IPS DF 6.9 (cell line): ENCODE data around the gene SH3D19.

Experiments
- DNase-seq: peaks from one replicate; pipeline ENCODE4 v3.0.0-alpha.2; 2013; ENCODE audit warnings: low read depth, low spot score
- H3K27ac ChIP-seq: one replicate; pipeline ENCODE4 v1.5.1; 2013; ENCODE audit warnings: low read length, control low read depth
- H3K27me3 ChIP-seq: 2 replicates; pipeline ENCODE4 v1.6.1; 2013; ENCODE audit warnings: mild to moderate bottlenecking, low read length; ENCODE audit not compliant: control insufficient read depth, insufficient read depth
- H3K36me3 ChIP-seq: 2 replicates; pipeline ENCODE4 v1.6.1; 2013; ENCODE audit warnings: low read length; ENCODE audit not compliant: control insufficient read depth, insufficient read depth
- H3K4me1 ChIP-seq: 2 replicates; pipeline ENCODE4 v1.6.1; 2013; ENCODE audit warnings: low read length; ENCODE audit not compliant: control insufficient read depth, insufficient read depth
- H3K4me3 ChIP-seq: 2 replicates; pipeline ENCODE4 v1.5.1; 2013; ENCODE audit warnings: mild to moderate bottlenecking, low read length
- H3K9me3 ChIP-seq: 2 replicates; pipeline ENCODE4 v1.6.1; 2013; ENCODE audit warnings: low read length, inconsistent platforms; ENCODE audit not compliant: control insufficient read depth, insufficient read depth
- WGBS: extraction: QIAGEN DNeasy Blood & Tissue Kit; methylation state at CpG from one replicate; pipeline ENCODE4 v1.1.7; 2013; ENCODE audit warnings: mixed read lengths, missing lambda C conversion rate; ENCODE audit not compliant: insufficient read length, insufficient coverage; 5-methylcytosine and 5-hydroxymethylcytosine counted together

Gene SH3D19

GRCh38 chr4:151304226-151304625, 21.2 kb downstream of the SH3D19 start:
- H3K9me3 ChIP-seq: no peaks in the 10 kb centered on the region
- H3K27ac ChIP-seq: no peak overlapping the region
- H3K4me3 ChIP-seq: no peak overlapping the region
- no peaks in the 10 kb centered on the region for H3K27me3 ChIP-seq
- peaks cover 5% of the 10 kb centered on the region; the same call in 1 of the 2 replicates for H3K4me1 ChIP-seq
- no peak for DNase-seq
- H3K36me3 ChIP-seq: no peaks in the 10 kb centered on the region

GRCh38 chr4:151302432-151302831, 23.0 kb downstream of the SH3D19 start:
- H3K27me3 ChIP-seq: no peaks in the 10 kb centered on the region
- H3K27ac ChIP-seq: no peak overlapping the region
- WGBS: no CpG with 5 or more reads among the region's 4 CpGs
- H3K36me3 ChIP-seq: no peaks in the 10 kb centered on the region
- DNase-seq: no peak
- H3K4me3 ChIP-seq: no peak overlapping the region
- H3K4me1 ChIP-seq: peaks cover 3% of the 10 kb centered on the region; the same call in 1 of the 2 replicates
- no peaks in the 10 kb centered on the region for H3K9me3 ChIP-seq

DNA sequence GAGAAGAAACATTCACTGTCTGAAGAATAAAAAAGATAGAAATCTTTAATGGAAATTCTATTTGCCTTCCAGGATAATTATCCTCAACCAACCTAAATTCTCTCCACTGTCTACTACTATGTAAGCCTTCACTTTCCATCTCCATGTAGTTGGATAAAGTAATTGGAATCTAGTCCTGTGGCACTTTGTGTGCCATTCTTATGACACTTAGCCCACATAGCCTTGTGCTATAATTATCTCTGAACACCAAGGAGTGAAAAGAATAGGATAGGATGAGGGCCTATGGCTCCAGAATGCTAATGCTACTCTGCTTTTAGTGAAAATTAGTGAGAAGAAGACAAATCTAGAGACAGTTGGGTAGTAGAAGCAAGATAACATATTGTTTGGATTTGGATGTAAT, 28.2 kb downstream of the SH3D19 start:
- no peak overlapping the region for H3K27ac ChIP-seq
- H3K36me3 ChIP-seq: no peaks in the 10 kb centered on the region
- H3K9me3 ChIP-seq: no peaks in the 10 kb centered on the region
- no peaks in the 10 kb centered on the region for H3K27me3 ChIP-seq
- no peak for DNase-seq
- no peaks in the 10 kb centered on the region for H3K4me1 ChIP-seq
- no peak overlapping the region for H3K4me3 ChIP-seq

DNA sequence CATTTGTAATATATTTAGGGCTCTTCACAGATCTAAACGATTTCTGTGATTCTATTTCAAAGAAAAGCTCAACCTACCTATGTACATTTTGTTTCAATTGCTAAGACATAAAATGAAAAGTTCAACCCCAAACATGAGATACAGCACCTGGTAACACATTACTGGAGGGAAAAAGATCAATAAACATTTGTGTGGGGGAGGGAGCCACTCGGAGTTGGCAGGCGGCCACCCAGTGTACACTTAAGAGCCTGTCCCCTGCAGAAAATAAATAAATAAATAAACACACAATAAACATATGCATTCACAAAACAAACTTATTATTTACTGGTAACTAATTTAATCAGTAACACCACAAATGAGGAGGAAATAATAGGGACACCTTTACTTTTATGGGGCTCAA, 29.2 kb downstream of the SH3D19 start:
- no peaks in the 10 kb centered on the region for H3K27me3 ChIP-seq
- H3K27ac ChIP-seq: no peak overlapping the region
- H3K9me3 ChIP-seq: no peaks in the 10 kb centered on the region
- DNase-seq: no peak
- no peaks in the 10 kb centered on the region for H3K36me3 ChIP-seq
- H3K4me3 ChIP-seq: no peak overlapping the region
- no peaks in the 10 kb centered on the region for H3K4me1 ChIP-seq
- no CpG with 5 or more reads among the region's 3 CpGs for WGBS

DNA sequence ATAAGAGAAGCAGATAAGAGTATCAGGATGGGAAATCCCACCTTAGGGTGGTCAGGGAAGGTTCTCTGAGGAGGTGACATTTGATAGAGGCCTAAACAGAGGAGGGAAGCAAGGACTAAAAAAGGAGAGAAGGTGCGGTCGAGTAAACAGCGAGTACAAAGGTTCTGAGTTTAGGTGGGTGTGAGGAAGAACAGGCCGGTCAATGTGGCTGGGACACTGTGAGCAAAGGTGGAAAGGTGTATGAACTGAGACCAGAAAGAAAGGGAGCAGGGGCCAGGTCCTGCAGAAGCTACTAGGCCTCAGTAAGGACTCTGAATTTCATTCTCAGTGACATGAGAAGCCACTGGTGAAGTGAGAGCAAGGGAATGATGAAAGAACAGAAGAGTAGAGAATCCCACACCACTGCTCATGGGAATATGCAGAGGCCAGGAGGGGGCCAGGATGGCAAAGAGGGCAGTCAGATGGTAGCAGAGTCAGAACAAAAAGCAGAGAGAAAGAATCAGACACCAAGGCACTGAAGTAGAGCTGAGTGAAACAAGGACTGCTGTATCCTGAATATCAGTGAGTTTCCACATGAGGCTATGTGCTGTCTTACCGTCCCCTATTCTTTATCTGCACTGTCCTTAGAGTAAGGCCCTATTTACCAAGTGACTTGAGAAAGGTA, 30.4 kb downstream of the SH3D19 start:
- Histone ChIP-seq H3K27me3 (no peaks in the 10 kb centered on the region), H3K36me3 (no peaks in the 10 kb centered on the region), H3K9me3 (no peaks in the 10 kb centered on the region), H3K4me3 (no peak overlapping the region), H3K27ac (no peak overlapping the region), H3K4me1 (no peaks in the 10 kb centered on the region)
- no peak for DNase-seq
- WGBS: no CpG with 5 or more reads among the region's 5 CpGs

- H3K4me3 ChIP-seq: no peak overlapping the region
- no peaks in the 10 kb centered on the region for H3K36me3 ChIP-seq
- no peaks in the 10 kb centered on the region for H3K4me1 ChIP-seq
- no peak for DNase-seq
- H3K9me3 ChIP-seq: no peaks in the 10 kb centered on the region
- H3K27ac ChIP-seq: no peak overlapping the region
- no CpG with 5 or more reads among the region's 2 CpGs for WGBS
- no peaks in the 10 kb centered on the region for H3K27me3 ChIP-seq
Measured at GRCh38 chr4:151292038-151292437, 33.4 kb downstream of the SH3D19 start.

DNA sequence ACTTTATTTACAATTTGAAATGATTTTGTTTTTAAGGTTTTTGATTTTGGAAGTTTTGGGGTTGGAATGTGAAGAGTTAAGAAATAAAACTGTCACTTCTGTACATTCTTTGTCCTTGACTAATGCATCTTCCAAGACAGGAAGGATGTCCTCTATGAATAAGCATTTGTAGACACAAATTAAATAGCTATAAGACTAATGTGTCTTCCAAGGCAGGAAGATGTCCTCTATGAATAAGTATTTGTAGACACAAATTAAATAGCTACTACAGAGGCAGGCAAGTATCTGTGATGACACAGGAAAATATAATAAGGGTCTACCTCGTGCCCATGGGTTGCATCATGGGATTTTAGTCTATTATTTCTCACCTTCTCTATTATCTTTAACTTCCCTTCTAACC, 33.9 kb downstream of the SH3D19 start:
- H3K9me3 ChIP-seq: no peaks in the 10 kb centered on the region
- H3K4me3 ChIP-seq: no peak overlapping the region
- no peak overlapping the region for H3K27ac ChIP-seq
- H3K36me3 ChIP-seq: no peaks in the 10 kb centered on the region
- whole genome bisulfite sequencing: no CpG with 5 or more reads among the region's 1 CpG
- H3K27me3 ChIP-seq: no peaks in the 10 kb centered on the region
- no peaks in the 10 kb centered on the region for H3K4me1 ChIP-seq
- no peak for DNase-seq

DNA sequence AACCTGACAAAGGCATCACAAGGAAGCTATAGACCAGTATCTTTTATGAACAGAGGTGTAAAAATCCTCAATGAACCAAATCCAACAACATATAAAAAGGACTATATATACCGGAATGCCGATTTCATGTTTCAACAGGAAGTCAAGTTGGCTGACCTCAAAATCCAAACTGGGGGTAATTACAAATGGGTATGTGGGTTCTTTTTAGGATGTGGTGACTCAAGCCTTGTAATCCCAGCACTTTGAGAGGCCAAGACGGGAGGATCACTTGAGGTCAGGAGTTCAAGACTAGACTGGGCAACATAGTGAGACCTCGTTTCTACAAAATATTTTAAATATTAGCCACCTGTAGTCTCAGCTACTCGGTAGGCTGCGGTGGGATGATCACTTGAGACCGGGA, 38.0 kb downstream of the SH3D19 start:
- Histone ChIP-seq H3K4me3 (no peak overlapping the region), H3K27me3 (no peaks in the 10 kb centered on the region), H3K36me3 (no peaks in the 10 kb centered on the region), H3K4me1 (peaks cover 1% of the 10 kb centered on the region; the same call in 1 of the 2 replicates), H3K27ac (no peak overlapping the region), H3K9me3 (no peaks in the 10 kb centered on the region)
- no CpG with 5 or more reads among the region's 7 CpGs for WGBS
- DNase-seq: no peak

DNA sequence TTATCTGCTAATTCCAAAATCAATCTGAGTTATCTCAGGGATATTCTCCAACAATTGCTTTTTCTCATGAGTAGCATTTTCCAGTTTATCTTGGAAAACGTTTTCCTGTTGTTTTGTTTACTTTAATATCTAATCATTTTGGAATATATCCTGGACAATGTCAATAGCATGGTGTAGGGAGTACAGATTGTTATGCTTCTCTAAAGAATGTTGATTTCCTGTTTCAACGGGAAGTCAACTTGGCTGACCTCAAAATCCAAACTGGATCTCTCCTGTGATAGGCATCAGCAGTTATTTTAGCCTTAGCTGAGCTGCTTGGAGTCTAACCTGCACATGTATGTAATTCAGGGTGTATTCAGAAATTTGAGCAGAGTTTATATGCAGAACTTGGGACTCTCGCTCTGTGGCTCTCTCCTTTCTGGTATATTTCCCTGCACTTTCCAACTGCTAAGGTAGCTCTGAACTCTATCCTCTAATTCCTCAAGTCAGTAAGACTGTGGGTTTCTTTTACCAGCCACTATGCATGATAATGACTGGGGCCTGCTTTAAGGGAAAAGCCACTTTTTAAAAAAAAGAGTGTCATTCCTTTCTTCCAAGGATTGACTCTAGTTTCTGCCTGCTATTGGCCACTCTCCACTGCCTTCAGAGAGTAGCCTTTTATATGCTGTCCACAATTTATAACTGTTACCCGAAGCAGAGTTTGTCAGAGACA, 40.7 kb downstream of the SH3D19 start:
- Histone ChIP-seq H3K27ac (no peak overlapping the region), H3K9me3 (no peaks in the 10 kb centered on the region), H3K27me3 (no peaks in the 10 kb centered on the region), H3K36me3 (0 out of 2 replicates have a peak, but pooled peaks cover 2% of the 10 kb centered on the region), H3K4me1 (peaks cover 2% of the 10 kb centered on the region; the same call in 1 of the 2 replicates), H3K4me3 (no peak overlapping the region)
- WGBS: no CpG with 5 or more reads among the region's 4 CpGs
- no peak for DNase-seq

GRCh38 chr4:151276787-151277562, 48.4 kb downstream of the SH3D19 start, which contains the start of gene PRSS48:
TSS of gene PRSS48 (plus strand) at chr4:151277161. CDS start at chr4:151277173, 12 bp downstream.
- Histone ChIP-seq H3K27me3 (no peaks in the 10 kb centered on the region), H3K9me3 (no peaks in the 10 kb centered on the region), H3K36me3 (0 out of 2 replicates have a peak, but pooled peaks cover under 1% of the 10 kb centered on the region), H3K4me3 (no peak within 1 kb of the TSS), H3K27ac (no peak within 1 kb of the TSS), H3K4me1 (0 out of 2 replicates have a peak, but pooled peaks cover 1% of the 10 kb centered on the region)
- peak; percentile 58 for DNase-seq
- no CpG with 5 or more reads among the region's 7 CpGs for WGBS
